Urothelium cell line (cell line): ENCODE measurements around the gene MAPK7.
A peak's percentile ranks its signal among the peaks of the same experiment; 100 is the strongest.

ENCODE experiments used
- DNase-seq: peaks from one replicate; pipeline ENCODE4 v3.0.0; 2011; ENCODE audit warnings: low spot score, mixed read lengths
- FAIRE-seq: peaks from 2 replicates; lab custom pipeline; 2011; peaks lifted over from hg19 to GRCh38; lab: Jason Lieb, UNC

The MAPK7 gene

GRCh38 chr17:19378416-19379360 lies at the start of gene MAPK7:
MAPK7 (plus strand) TSS chr17:19378498; CDS start chr17:19378901, 403 bp downstream.
- FAIRE-seq = no peak
- DNase-seq = no peak

- FAIRE-seq = no peak
- DNase-seq = no peak
These were observed 49.2 kb upstream of the MAPK7 start for GRCh38 chr17:19329136-19329535.

- DNase-seq = no peak
- no peak for FAIRE-seq
These were observed 48.5 kb upstream of the MAPK7 start for GRCh38 chr17:19329839-19330238.

- FAIRE-seq (no peak), DNase-seq (no peak)
These were observed 48.0 kb upstream of the MAPK7 start for GRCh38 chr17:19330271-19330670.

GRCh38 chr17:19331134-19331533 lies 47.2 kb upstream of the MAPK7 start:
- peak; percentile 76 for FAIRE-seq
- DNase-seq = peak; percentile 70

- FAIRE-seq (no peak), DNase-seq (no peak)
These were observed 46.6 kb upstream of the MAPK7 start for GRCh38 chr17:19331543-19332245.

GRCh38 chr17:19332371-19333131 lies 45.7 kb upstream of the MAPK7 start:
- DNase-seq = no peak
- FAIRE-seq = no peak

GRCh38 chr17:19333132-19333440 lies 45.2 kb upstream of the MAPK7 start:
- DNase-seq (no peak), FAIRE-seq (no peak)

GRCh38 chr17:19333736-19334290 lies 44.5 kb upstream of the MAPK7 start:
- DNase-seq (no peak), FAIRE-seq (no peak)

GRCh38 chr17:19334331-19334730 lies 44.0 kb upstream of the MAPK7 start:
- no peak for FAIRE-seq
- no peak for DNase-seq

GRCh38 chr17:19335951-19336631 lies 42.2 kb upstream of the MAPK7 start:
- DNase-seq (no peak), FAIRE-seq (no peak)

- DNase-seq (no peak), FAIRE-seq (no peak)
These were observed 41.2 kb upstream of the MAPK7 start for GRCh38 chr17:19336938-19337711.

- DNase-seq (no peak), FAIRE-seq (no peak)
These were observed 40.6 kb upstream of the MAPK7 start for GRCh38 chr17:19337712-19338023.

GRCh38 chr17:19338031-19338990 lies 40.0 kb upstream of the MAPK7 start:
- FAIRE-seq (no peak), DNase-seq (peak; percentile 44)

- DNase-seq (no peak), FAIRE-seq (no peak)
These were observed 38.9 kb upstream of the MAPK7 start for GRCh38 chr17:19339341-19339815.

- no peak for DNase-seq
- FAIRE-seq = no peak
These were observed 37.1 kb upstream of the MAPK7 start for GRCh38 chr17:19341211-19341631.

GRCh38 chr17:19341641-19342610 lies 36.4 kb upstream of the MAPK7 start:
- DNase-seq (no peak), FAIRE-seq (no peak)
